Astrocyte (in vitro differentiated cells and primary cell): ENCODE results near the gene CCDC136. TPM values are rescaled to one million over a fixed set of nuclear protein-coding genes. Genes with fewer than 3 reads are reported as not detected.

Source experiments
- DNase-seq: peaks from one replicate; pipeline ENCODE4 v3.0.0-alpha.2; 2010; ENCODE audit warnings: low read depth
- FAIRE-seq: peaks from 2 replicates; lab custom pipeline; 2011; peaks lifted over from hg19 to GRCh38; lab: Jason Lieb, UNC
- H2AFZ ChIP-seq: 2 replicates; pipeline ENCODE4 v1.6.0; 2012; ENCODE audit warnings: low read depth, low read length, inconsistent platforms
- H3K27ac ChIP-seq: 2 replicates; pipeline ENCODE4 v1.5.1; 2011; ENCODE audit warnings: low read depth, low read length, inconsistent platforms
- H3K27me3 ChIP-seq: 2 replicates; pipeline ENCODE4 v1.6.0; 2011; ENCODE audit warnings: low read length, inconsistent platforms; ENCODE audit not compliant: insufficient read depth
- H3K36me3 ChIP-seq: 2 replicates; pipeline ENCODE4 v1.5.1; 2011; ENCODE audit warnings: low read length, inconsistent platforms; ENCODE audit not compliant: insufficient read depth
- H3K4me1 ChIP-seq: 2 replicates; pipeline ENCODE4 v1.5.1; 2011; ENCODE audit warnings: low read length, inconsistent platforms; ENCODE audit not compliant: insufficient read depth
- H3K4me2 ChIP-seq: 2 replicates; pipeline ENCODE4 v1.6.0; 2012; ENCODE audit warnings: low read length, inconsistent platforms
- H3K4me3 ChIP-seq: 2 replicates; pipeline ENCODE4 v1.5.1; 2011; ENCODE audit warnings: low read depth, mild to moderate bottlenecking, low read length, inconsistent platforms; ENCODE audit not compliant: insufficient read depth
- H3K79me2 ChIP-seq: 2 replicates; pipeline ENCODE4 v1.6.0; 2012; ENCODE audit warnings: mild to moderate bottlenecking, low read length, inconsistent platforms; ENCODE audit not compliant: insufficient read depth
- H3K9ac ChIP-seq: 2 replicates; pipeline ENCODE4 v1.6.0; 2012; ENCODE audit warnings: mild to moderate bottlenecking, low read length, inconsistent platforms
- H3K9me3 ChIP-seq: 2 replicates; pipeline ENCODE4 v1.5.1; 2012; ENCODE audit warnings: low read depth, mild to moderate bottlenecking, low read length, inconsistent platforms; ENCODE audit not compliant: insufficient read depth
- H4K20me1 ChIP-seq: 2 replicates; pipeline ENCODE4 v1.6.0; 2012; ENCODE audit warnings: low read length, inconsistent platforms; ENCODE audit not compliant: insufficient read depth
- H3K27ac Mint-ChIP-seq: one replicate; pipeline ENCODE4 v1.8.0; 2021; ENCODE audit warnings: mild to moderate bottlenecking, mixed read lengths; ENCODE audit not compliant: unreplicated experiment
- H3K27me3 Mint-ChIP-seq: one replicate; pipeline ENCODE4 v1.8.0; 2021; ENCODE audit warnings: low read depth, mixed read lengths; ENCODE audit not compliant: unreplicated experiment
- H3K36me3 Mint-ChIP-seq: one replicate; pipeline ENCODE4 v1.8.0; 2021; ENCODE audit warnings: low read depth, mixed read lengths; ENCODE audit not compliant: unreplicated experiment
- H3K4me1 Mint-ChIP-seq: one replicate; pipeline ENCODE4 v1.8.0; 2021; ENCODE audit warnings: low read depth, mixed read lengths; ENCODE audit not compliant: unreplicated experiment
- H3K4me3 Mint-ChIP-seq: one replicate; pipeline ENCODE4 v1.8.0; 2021; ENCODE audit warnings: mild to moderate bottlenecking, moderate library complexity, mixed read lengths; ENCODE audit not compliant: unreplicated experiment
- H3K9me3 Mint-ChIP-seq: one replicate; pipeline ENCODE4 v1.8.0; 2021; ENCODE audit warnings: mild to moderate bottlenecking, mixed read lengths; ENCODE audit not compliant: unreplicated experiment
- EZH2 ChIP-seq: IDR thresholded peaks from 2 replicates; pipeline ENCODE4 v1.6.1; 2012; ENCODE audit warnings: mild to moderate bottlenecking, low read length, inconsistent platforms; ENCODE audit not compliant: insufficient read depth
- total RNA-seq: library from RNA; stranded (reverse); gene quantifications from 2 replicates; pipeline ENCODE4 v1.2.1, GENCODE V29; 2021
- TF ChIP-seq, protein P1 (sequence below): IDR thresholded peaks from 2 replicates; pipeline ENCODE4 v1.5.1; 2011; ENCODE audit warnings: low read depth, mild to moderate bottlenecking, inconsistent platforms, low read length, moderate library complexity; ENCODE audit not compliant: insufficient read depth

The CCDC136 gene
- total RNA-seq, 1 donor from 2014 or later = 14.9 TPM

DNA sequence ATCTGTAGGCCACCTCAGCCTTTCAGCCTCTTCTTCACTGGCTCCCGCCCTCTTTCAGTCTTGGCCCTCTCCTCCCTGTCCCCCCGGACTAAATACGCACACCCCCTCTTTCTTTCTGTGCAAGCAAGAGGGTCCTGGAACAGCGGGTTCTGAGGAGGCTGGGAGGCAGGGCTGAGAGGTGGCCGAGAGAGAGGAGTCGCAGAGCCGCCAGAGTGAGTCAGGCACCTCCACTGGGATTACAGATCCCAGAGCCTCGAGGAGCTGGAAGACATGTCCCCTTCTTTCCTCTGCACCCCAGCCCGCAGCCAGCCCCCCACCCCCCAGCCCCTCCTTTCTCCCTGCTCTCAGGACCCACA is 182 bp downstream of the CCDC136 start:
- TF ChIP-seq EZH2 = no peak
- Histone ChIP-seq H3K4me2 (peak overlapping the region; percentile 96), H3K27ac (no peak overlapping the region)

DNA sequence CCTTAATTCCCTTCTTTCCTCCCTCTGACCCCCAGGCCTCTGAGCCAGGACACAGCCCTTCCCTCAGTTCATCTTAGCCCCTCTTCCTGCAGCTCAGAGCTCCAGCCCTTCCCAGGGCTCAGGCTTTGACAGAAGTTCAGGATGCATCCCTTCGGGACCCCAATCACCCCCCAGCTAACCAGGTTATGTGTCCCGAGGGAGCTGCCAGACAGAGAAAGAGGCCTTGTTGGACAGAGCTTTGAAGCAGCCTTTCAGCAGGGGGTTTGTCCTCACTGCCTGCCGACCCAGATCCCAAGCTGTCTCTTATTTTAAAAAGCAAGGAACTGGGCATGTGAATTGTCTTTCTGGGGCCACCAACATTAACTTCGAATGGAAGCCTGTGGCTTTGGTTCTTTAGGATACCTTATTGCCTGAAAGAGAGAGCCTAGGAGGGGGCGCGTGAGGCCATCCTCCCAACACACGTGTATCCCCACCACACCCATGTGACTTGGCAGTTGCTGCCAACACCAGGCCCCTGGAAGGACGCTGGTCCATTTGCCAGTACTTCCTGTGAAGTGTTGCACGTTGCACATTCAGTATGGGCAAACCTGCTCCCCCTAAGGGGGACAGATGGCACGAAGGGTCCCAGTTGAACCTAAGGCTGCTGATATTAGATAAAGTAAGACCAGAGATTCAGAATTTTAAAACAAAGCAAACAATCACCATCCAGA is 858 bp downstream of the CCDC136 start:
- Histone ChIP-seq H4K20me1 (no peaks in the 10 kb centered on the region), H3K4me3 (no peak overlapping the region), H3K27me3 (peaks cover 4% of the 10 kb centered on the region), H2AFZ (no peak overlapping the region), H3K9me3 (no peaks in the 10 kb centered on the region), H3K4me1 (peaks cover 12% of the 10 kb centered on the region), H3K36me3 (no peaks in the 10 kb centered on the region), H3K79me2 (no peaks in the 10 kb centered on the region), H3K27ac (no peak overlapping the region), H3K9ac (no peak overlapping the region), H3K4me2 (peak overlapping the region; percentile 96)
- Mint-ChIP-seq H3K27me3 (peaks cover 9% of the 10 kb centered on the region), H3K9me3 (peaks cover 3% of the 10 kb centered on the region), H3K4me3 (peak overlapping the region; percentile 55), H3K4me1 (peaks cover 14% of the 10 kb centered on the region), H3K27ac (no peak overlapping the region), H3K36me3 (peaks cover 20% of the 10 kb centered on the region)
- no peak for FAIRE-seq
- no peak for TF ChIP-seq EZH2
- TF ChIP-seq, protein P1, sequence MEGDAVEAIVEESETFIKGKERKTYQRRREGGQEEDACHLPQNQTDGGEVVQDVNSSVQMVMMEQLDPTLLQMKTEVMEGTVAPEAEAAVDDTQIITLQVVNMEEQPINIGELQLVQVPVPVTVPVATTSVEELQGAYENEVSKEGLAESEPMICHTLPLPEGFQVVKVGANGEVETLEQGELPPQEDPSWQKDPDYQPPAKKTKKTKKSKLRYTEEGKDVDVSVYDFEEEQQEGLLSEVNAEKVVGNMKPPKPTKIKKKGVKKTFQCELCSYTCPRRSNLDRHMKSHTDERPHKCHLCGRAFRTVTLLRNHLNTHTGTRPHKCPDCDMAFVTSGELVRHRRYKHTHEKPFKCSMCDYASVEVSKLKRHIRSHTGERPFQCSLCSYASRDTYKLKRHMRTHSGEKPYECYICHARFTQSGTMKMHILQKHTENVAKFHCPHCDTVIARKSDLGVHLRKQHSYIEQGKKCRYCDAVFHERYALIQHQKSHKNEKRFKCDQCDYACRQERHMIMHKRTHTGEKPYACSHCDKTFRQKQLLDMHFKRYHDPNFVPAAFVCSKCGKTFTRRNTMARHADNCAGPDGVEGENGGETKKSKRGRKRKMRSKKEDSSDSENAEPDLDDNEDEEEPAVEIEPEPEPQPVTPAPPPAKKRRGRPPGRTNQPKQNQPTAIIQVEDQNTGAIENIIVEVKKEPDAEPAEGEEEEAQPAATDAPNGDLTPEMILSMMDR = no peak
- no peak for DNase-seq

More for the DNA sequence above, 182 bp downstream of the CCDC136 start:
- H3K36me3 Mint-ChIP-seq = peaks cover 14% of the 10 kb centered on the region
- peak overlapping the region; percentile 69 for H3K4me3 ChIP-seq
- peaks cover 14% of the 10 kb centered on the region for H3K4me1 Mint-ChIP-seq
- peak overlapping the region; percentile 74 for H3K9ac ChIP-seq
- H3K27me3 ChIP-seq = peaks cover 4% of the 10 kb centered on the region
- DNase-seq (no peak), FAIRE-seq (no peak)
- peaks cover 12% of the 10 kb centered on the region for H3K4me1 ChIP-seq
- no peaks in the 10 kb centered on the region for H3K79me2 ChIP-seq
- H3K36me3 ChIP-seq = no peaks in the 10 kb centered on the region
- no peak overlapping the region for H3K27ac Mint-ChIP-seq
- H2AFZ ChIP-seq = peak overlapping the region; percentile 95
- no peaks in the 10 kb centered on the region for H3K9me3 Mint-ChIP-seq
- peaks cover 9% of the 10 kb centered on the region for H3K27me3 Mint-ChIP-seq
- peak overlapping the region; percentile 86 for H3K4me3 Mint-ChIP-seq
- H4K20me1 ChIP-seq = no peaks in the 10 kb centered on the region
- no peaks in the 10 kb centered on the region for H3K9me3 ChIP-seq

GRCh38 chr7:128793181-128793547 is 1.4 kb downstream of the CCDC136 start:
- peaks cover 12% of the 10 kb centered on the region for H3K4me1 ChIP-seq
- H3K79me2 ChIP-seq = no peaks in the 10 kb centered on the region
- H3K27ac ChIP-seq = no peak overlapping the region
- no peaks in the 10 kb centered on the region for H3K36me3 ChIP-seq
- no peak overlapping the region for H3K4me3 ChIP-seq
- no peaks in the 10 kb centered on the region for H4K20me1 ChIP-seq
- no peak overlapping the region for H2AFZ ChIP-seq
- no peak overlapping the region for H3K4me2 ChIP-seq
- H3K9me3 ChIP-seq = no peaks in the 10 kb centered on the region
- Mint-ChIP-seq H3K36me3 (peaks cover 21% of the 10 kb centered on the region), H3K4me3 (peak overlapping the region; percentile 55), H3K27me3 (peaks cover 9% of the 10 kb centered on the region), H3K4me1 (peaks cover 14% of the 10 kb centered on the region), H3K9me3 (peaks cover 3% of the 10 kb centered on the region), H3K27ac (no peak overlapping the region)
- FAIRE-seq (no peak), DNase-seq (no peak)
- no peak overlapping the region for H3K9ac ChIP-seq
- H3K27me3 ChIP-seq = peaks cover 4% of the 10 kb centered on the region
- TF ChIP-seq EZH2 = no peak
- TF ChIP-seq, protein P1 = no peak
